ENCODE data around the gene KLHL42.
A peak's percentile ranks its signal among the peaks of the same experiment; 100 is the strongest.
"Not testable (repeated sequence)": the region's sequence is repeated elsewhere in the genome, so short reads cannot be mapped to it uniquely, and the experiment has no call there.

Gene KLHL42

GRCh38 chr12:27779920-27780611, at the start of gene KLHL42, which contains the start of gene MANSC4:
Gene KLHL42, plus strand, starts transcription at chr12:27780233. Its CDS starts 98 bp downstream, at chr12:27780331.
Gene MANSC4, minus strand, starts transcription at chr12:27780236. Its CDS starts 8,960 bp downstream, at chr12:27771276.
- peak; percentile 39 to 74 for DNase-seq

- DNase-seq: no peak
Measured at GRCh38 chr12:27732281-27732680, 47.8 kb upstream of the KLHL42 start.

- DNase-seq: peak in 1 of 2 donors; percentile 19
Measured at GRCh38 chr12:27733052-27733656, 46.9 kb upstream of the KLHL42 start.

GRCh38 chr12:27733791-27734190, 46.2 kb upstream of the KLHL42 start:
- no peak for DNase-seq

GRCh38 chr12:27734321-27734720, 45.7 kb upstream of the KLHL42 start:
- DNase-seq: not testable (repeated sequence)

GRCh38 chr12:27743601-27744000, 36.4 kb upstream of the KLHL42 start:
- DNase-seq: no peak

GRCh38 chr12:27745734-27746133, 34.3 kb upstream of the KLHL42 start:
- DNase-seq: not testable (repeated sequence)

GRCh38 chr12:27747111-27747820, 32.8 kb upstream of the KLHL42 start:
- DNase-seq: no peak

- DNase-seq: no peak
Measured at GRCh38 chr12:27751386-27752047, 28.5 kb upstream of the KLHL42 start.

- DNase-seq: no peak
Measured at GRCh38 chr12:27754795-27755194, 25.2 kb upstream of the KLHL42 start.

GRCh38 chr12:27756670-27757195, 23.3 kb upstream of the KLHL42 start:
- no peak for DNase-seq

- no peak for DNase-seq
Measured at GRCh38 chr12:27762757-27763156, 17.3 kb upstream of the KLHL42 start.

GRCh38 chr12:27766587-27766986, 13.4 kb upstream of the KLHL42 start:
- DNase-seq: no peak

- no peak for DNase-seq
Measured at GRCh38 chr12:27769142-27769673, 10.8 kb upstream of the KLHL42 start.

GRCh38 chr12:27771481-27772327, 8.3 kb upstream of the KLHL42 start:
- DNase-seq: no peak

- no peak for DNase-seq
Measured at GRCh38 chr12:27772328-27773049, 7.5 kb upstream of the KLHL42 start.

- DNase-seq: no peak
Measured at GRCh38 chr12:27777141-27777540, 2.9 kb upstream of the KLHL42 start.

- DNase-seq: no peak
Measured at GRCh38 chr12:27778206-27778605, 1.8 kb upstream of the KLHL42 start.

- no peak for DNase-seq
Measured at GRCh38 chr12:27779416-27779919, 565 bp upstream of the KLHL42 start.

- DNase-seq: no peak
Measured at GRCh38 chr12:27780612-27781408, 777 bp downstream of the KLHL42 start.

Measured in bone marrow (tissue), 2 donors.